AG08396 (cell line): ENCODE measurements around the gene RNF144A.

Experiments
- DNase-seq: peaks from one replicate; pipeline ENCODE4 v3.0.0; 2012; ENCODE audit warnings: low spot score, mixed read lengths

The RNF144A gene

GRCh38 chr2:7089284-7089683, 172.1 kb downstream of the RNF144A start:
- DNase-seq: no peak

- no peak for DNase-seq
Observed at GRCh38 chr2:7089898-7090510, 172.8 kb downstream of the RNF144A start.

- no peak for DNase-seq
Observed at GRCh38 chr2:7093376-7093775, 176.2 kb downstream of the RNF144A start.
